IPS-15b (cell line): Measurements from ENCODE around the gene SCN8A.

ENCODE experiments used
- H3K27me3 ChIP-seq: one replicate; pipeline ENCODE4 v1.6.1; 2013; ENCODE audit warnings: low read length; ENCODE audit not compliant: control insufficient read depth, insufficient read depth
- H3K36me3 ChIP-seq: one replicate; pipeline ENCODE4 v1.6.1; 2013; ENCODE audit warnings: low read length; ENCODE audit not compliant: control insufficient read depth, insufficient read depth
- H3K4me1 ChIP-seq: one replicate; pipeline ENCODE4 v1.6.1; 2013; ENCODE audit warnings: mild to moderate bottlenecking, low read length; ENCODE audit not compliant: control insufficient read depth, insufficient read depth
- H3K4me3 ChIP-seq: one replicate; pipeline ENCODE4 v1.5.1; 2013; ENCODE audit warnings: low read depth, low read length
- H3K9ac ChIP-seq: one replicate; pipeline ENCODE4 v1.6.1; 2013; ENCODE audit warnings: low read depth, mild to moderate bottlenecking, low read length
- H3K9me3 ChIP-seq: one replicate; pipeline ENCODE4 v1.6.1; 2013; ENCODE audit warnings: mild to moderate bottlenecking, low read length; ENCODE audit not compliant: control insufficient read depth, insufficient read depth

Gene SCN8A

GRCh38 chr12:51751661-51752060, 160.6 kb downstream of the SCN8A start:
- no peak overlapping the region for H3K9ac ChIP-seq
- H3K4me3 ChIP-seq = no peak overlapping the region
- H3K36me3 ChIP-seq = no peaks in the 10 kb centered on the region
- no peaks in the 10 kb centered on the region for H3K27me3 ChIP-seq
- H3K9me3 ChIP-seq = no peaks in the 10 kb centered on the region
- no peaks in the 10 kb centered on the region for H3K4me1 ChIP-seq

- Histone ChIP-seq H3K27me3 (no peaks in the 10 kb centered on the region), H3K9me3 (no peaks in the 10 kb centered on the region), H3K36me3 (no peaks in the 10 kb centered on the region), H3K4me3 (no peak overlapping the region), H3K9ac (no peak overlapping the region), H3K4me1 (no peaks in the 10 kb centered on the region)
Observed at GRCh38 chr12:51752234-51752889, 161.3 kb downstream of the SCN8A start.

DNA sequence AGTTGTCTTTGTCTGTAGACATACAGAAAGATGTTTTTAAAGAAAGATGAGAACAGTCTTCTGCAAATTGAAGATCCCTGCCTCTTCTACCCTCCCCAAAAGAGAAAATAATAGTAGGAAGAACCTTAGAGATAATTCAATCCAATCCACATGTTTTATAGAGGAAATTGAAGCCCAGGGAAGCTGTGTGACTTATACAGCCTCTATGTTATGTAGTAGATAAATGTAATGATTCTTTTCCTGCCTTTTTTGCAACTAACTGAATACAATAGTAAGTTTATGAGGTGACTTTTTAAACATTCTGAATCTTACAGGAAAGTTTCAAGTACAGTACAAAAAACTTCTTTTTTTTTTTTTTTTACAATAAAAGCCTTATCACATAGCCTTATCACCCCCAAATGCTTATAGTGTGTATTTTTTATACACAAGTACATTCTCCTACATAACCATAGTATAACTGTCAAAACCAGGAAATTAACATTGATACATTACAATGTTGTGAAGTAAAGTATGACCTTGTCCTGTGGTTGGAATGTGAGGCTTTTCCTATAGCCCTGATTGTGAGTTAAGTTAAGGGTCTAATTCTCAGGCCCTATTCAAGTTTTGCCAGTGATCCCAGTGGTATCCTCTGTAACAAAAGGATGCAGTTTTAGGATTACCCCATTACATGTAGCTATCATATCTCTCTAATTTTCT, 163.1 kb downstream of the SCN8A start:
- Histone ChIP-seq H3K9ac (no peak overlapping the region), H3K36me3 (no peaks in the 10 kb centered on the region), H3K9me3 (no peaks in the 10 kb centered on the region), H3K4me3 (no peak overlapping the region), H3K27me3 (no peaks in the 10 kb centered on the region), H3K4me1 (no peaks in the 10 kb centered on the region)

DNA sequence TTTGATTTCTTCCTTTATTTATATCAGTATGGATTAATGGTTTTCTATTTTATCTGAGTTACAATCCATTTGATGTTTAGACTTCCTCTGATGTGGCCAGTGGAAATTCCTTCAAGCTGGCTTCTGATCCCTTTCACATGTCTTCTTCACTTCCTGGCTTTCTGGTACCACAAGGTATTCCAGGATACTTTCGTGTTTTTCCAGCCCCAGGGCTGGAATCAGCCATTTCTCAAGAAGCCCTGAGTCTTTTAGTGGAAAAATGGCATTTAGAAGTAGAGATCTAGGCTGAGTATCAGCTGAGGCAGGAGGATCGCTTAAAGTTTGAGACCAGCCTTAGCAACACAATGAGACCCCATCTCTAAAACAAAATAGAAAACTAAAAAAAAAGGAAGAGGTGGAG, 164.2 kb downstream of the SCN8A start:
- no peaks in the 10 kb centered on the region for H3K36me3 ChIP-seq
- no peak overlapping the region for H3K4me3 ChIP-seq
- no peak overlapping the region for H3K9ac ChIP-seq
- no peaks in the 10 kb centered on the region for H3K9me3 ChIP-seq
- H3K4me1 ChIP-seq = no peaks in the 10 kb centered on the region
- no peaks in the 10 kb centered on the region for H3K27me3 ChIP-seq

DNA sequence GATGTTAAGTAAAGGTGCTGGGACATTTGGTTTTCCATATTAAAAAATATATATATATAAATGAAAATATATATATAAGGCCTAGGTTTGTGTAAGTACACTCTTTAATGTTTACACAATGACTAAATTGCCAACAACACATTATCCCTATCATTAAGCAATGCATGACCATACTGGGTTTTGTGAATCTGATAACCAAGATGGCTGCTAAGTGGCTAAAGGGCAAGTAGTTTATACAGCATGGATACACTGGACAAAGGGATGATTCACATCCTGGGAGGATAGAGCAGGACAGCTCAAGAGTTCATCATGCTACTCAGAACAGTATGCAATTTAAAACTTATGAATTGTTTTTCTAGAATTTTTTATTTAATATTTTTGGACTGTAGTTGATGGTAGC, 168.1 kb downstream of the SCN8A start:
- no peak overlapping the region for H3K4me3 ChIP-seq
- no peaks in the 10 kb centered on the region for H3K27me3 ChIP-seq

DNA sequence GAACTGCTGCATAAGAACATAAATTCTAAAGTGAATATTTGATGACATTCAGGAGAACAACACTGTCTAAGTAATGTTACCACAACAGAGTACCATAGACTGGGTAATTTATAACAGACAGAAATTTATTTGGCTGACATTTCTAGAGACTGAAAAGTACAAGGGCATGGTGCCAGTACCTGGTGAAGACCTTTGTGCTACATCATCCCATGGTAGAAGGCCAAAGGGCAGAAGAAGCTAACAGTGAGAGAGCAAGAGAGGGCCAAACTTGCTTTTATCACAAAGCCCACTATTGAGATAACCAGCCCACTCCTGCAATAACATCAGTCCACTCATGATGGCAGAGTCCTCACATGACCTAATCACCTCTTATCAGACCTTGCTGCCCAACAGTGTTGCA, 168.7 kb downstream of the SCN8A start:
- no peaks in the 10 kb centered on the region for H3K36me3 ChIP-seq

More for the DNA sequence above, 168.1 kb downstream of the SCN8A start:
- H3K9me3 ChIP-seq = no peaks in the 10 kb centered on the region
- H3K4me1 ChIP-seq = no peaks in the 10 kb centered on the region
- H3K36me3 ChIP-seq = no peaks in the 10 kb centered on the region
- no peak overlapping the region for H3K9ac ChIP-seq

GRCh38 chr12:51760231-51760630, 169.2 kb downstream of the SCN8A start:
- Histone ChIP-seq H3K27me3 (no peaks in the 10 kb centered on the region), H3K4me3 (no peak overlapping the region), H3K9me3 (no peaks in the 10 kb centered on the region), H3K9ac (no peak overlapping the region), H3K4me1 (no peaks in the 10 kb centered on the region), H3K36me3 (no peaks in the 10 kb centered on the region)

More for the DNA sequence above, 168.7 kb downstream of the SCN8A start:
- H3K4me3 ChIP-seq = no peak overlapping the region
- no peaks in the 10 kb centered on the region for H3K27me3 ChIP-seq
- no peaks in the 10 kb centered on the region for H3K4me1 ChIP-seq
- H3K9ac ChIP-seq = no peak overlapping the region
- H3K9me3 ChIP-seq = no peaks in the 10 kb centered on the region

- Histone ChIP-seq H3K4me1 (no peaks in the 10 kb centered on the region), H3K9me3 (no peaks in the 10 kb centered on the region), H3K4me3 (no peak overlapping the region)
Observed at GRCh38 chr12:51763743-51764142, 172.7 kb downstream of the SCN8A start.

DNA sequence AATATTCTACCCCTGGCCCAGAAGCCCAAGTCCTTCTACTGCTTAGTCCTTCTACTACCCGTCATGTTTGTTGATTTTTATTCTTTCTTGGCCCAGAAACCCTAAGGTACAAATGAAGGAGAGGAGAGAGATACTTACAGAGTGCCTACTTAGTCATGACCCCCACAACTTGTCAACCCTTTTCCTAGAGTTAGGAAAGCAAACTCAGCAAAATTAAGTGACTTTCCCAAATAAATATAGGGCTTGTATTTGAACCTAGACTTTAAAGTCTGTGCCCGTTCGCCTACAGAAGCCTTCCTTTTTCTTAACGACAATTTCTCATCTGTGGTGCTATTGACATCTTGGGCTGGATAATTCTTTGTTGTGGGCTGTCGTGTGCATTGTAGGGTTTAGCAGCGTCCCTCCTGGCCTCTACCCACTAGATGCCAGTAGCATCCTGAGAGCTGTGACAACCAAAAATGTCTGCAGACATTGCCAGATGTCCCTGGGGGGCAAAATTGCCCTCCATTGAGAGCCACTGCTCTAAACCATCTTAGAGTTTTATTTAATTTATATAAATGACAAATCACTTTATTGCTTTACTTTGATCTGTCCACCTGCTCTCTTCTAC, 175.1 kb downstream of the SCN8A start:
- Histone ChIP-seq H3K4me3 (no peak overlapping the region), H3K9ac (peak overlapping the region; percentile 24), H3K9me3 (no peaks in the 10 kb centered on the region), H3K4me1 (no peaks in the 10 kb centered on the region), H3K36me3 (peaks cover 12% of the 10 kb centered on the region), H3K27me3 (no peaks in the 10 kb centered on the region)

More at GRCh38 chr12:51763743-51764142, 172.7 kb downstream of the SCN8A start:
- no peak overlapping the region for H3K9ac ChIP-seq
- peaks cover under 1% of the 10 kb centered on the region for H3K36me3 ChIP-seq
- H3K27me3 ChIP-seq = no peaks in the 10 kb centered on the region

DNA sequence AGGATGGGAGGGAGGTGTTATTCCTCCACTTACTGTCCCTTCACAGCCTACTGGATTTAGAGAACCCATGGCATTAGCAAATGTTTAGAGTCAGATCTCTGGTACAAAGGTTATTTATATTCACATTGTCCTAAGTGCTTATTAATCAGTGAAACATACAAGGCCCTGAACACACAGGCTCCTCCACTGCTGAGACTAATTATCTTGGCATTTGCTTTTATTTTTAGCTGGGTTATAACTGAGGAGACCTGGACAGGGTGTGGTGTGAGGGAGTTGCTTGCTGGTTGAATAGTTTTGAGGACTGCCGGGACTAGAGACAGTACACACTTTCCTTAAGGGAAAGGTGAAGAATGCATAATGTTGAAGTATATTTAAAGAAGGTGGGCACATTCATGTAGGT, 180.0 kb downstream of the SCN8A start:
- H3K4me3 ChIP-seq = no peak overlapping the region
- H3K36me3 ChIP-seq = peaks cover 12% of the 10 kb centered on the region
- no peaks in the 10 kb centered on the region for H3K4me1 ChIP-seq
- H3K9ac ChIP-seq = no peak overlapping the region
- no peaks in the 10 kb centered on the region for H3K27me3 ChIP-seq
- no peaks in the 10 kb centered on the region for H3K9me3 ChIP-seq

DNA sequence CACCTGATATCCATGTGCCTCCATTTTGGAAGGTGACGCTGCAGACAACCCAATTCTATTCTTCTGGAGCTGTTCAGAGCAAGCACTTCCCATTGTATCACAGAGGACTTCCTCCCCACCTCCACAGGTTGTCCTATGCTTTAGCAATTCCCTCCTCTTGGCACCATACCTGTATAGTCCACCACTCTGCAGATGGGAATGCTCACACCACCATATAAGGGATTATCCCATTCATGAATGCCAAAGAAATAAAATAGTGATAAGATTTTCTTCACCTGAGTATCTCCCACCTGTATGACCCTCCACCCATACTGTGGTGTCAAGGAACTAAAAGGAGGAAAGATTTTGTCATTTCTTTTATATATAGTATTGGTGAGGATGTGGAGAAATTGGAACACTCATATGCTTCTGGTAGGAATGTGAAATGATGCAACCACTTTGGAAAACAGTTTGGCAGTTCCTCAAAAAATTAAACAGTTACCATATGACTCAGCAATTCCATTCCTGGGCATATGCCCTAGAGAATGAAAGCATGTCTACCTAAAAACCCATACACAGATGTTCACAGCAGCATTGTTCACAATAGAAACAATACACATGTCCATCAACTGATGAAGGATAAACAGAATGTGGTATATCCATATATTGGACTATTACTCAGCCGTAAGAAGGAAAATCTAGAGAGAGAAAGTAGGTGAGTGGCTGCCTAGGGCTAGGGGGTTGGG, 182.3 kb downstream of the SCN8A start:
- Histone ChIP-seq H3K4me1 (no peaks in the 10 kb centered on the region), H3K4me3 (no peak overlapping the region), H3K9me3 (no peaks in the 10 kb centered on the region), H3K36me3 (peaks cover 12% of the 10 kb centered on the region), H3K27me3 (no peaks in the 10 kb centered on the region), H3K9ac (no peak overlapping the region)
